Aorta (tissue), 5 donors: ENCODE results near the gene TRAFD1. TPM values are rescaled to one million over a fixed set of nuclear protein-coding genes. Genes with fewer than 3 reads are reported as not detected.
A peak's percentile ranks its signal among the peaks of the same experiment; 100 is the strongest.

Experiments used
- ATAC-seq: fragments of 200-7000 bp; cut with Tn5 transposase; one replicate; pipeline ENCODE4 v1.9.1; 2022; ENCODE audit warnings: moderate library complexity; ENCODE audit not compliant: low FRiP score
- DNase-seq, 2 donors: peaks; one replicate each; pipeline ENCODE4 v3.0.0-alpha.2; 2020
- H3K27ac ChIP-seq, 2 donors: one replicate each; pipeline ENCODE4 v1.5.1; 2013; ENCODE audit warnings: low read length in 2 of 2, mild to moderate bottlenecking in 2 of 2, moderate library complexity in 2 of 2, control low read depth in 1 of 2, inconsistent platforms in 1 of 2, low read depth in 1 of 2
- H3K27me3 ChIP-seq, 2 donors: one replicate each; pipeline ENCODE4 v1.6.1; 2013; ENCODE audit warnings: control low read depth in 1 of 2, low read length in 1 of 2, mild to moderate bottlenecking in 1 of 2, moderate library complexity in 1 of 2; ENCODE audit not compliant: insufficient read depth in 2 of 2, control insufficient read depth in 1 of 2
- H3K36me3 ChIP-seq, 2 donors: one replicate each; pipeline ENCODE4 v1.6.1; 2013; ENCODE audit warnings: control low read depth in 1 of 2, low read length in 1 of 2, mild to moderate bottlenecking in 1 of 2; ENCODE audit not compliant: insufficient read depth in 2 of 2, control insufficient read depth in 1 of 2
- H3K4me1 ChIP-seq, 2 donors: one replicate each; pipeline ENCODE4 v1.6.1; 2013; ENCODE audit warnings: low read length in 2 of 2, control low read depth in 1 of 2, mild to moderate bottlenecking in 1 of 2, moderate library complexity in 1 of 2; ENCODE audit not compliant: insufficient read depth in 2 of 2, control insufficient read depth in 1 of 2
- H3K4me3 ChIP-seq, 2 donors: one replicate each; pipeline ENCODE4 v1.5.1; 2013; ENCODE audit warnings: low read length in 2 of 2, control low read depth in 1 of 2, mild to moderate bottlenecking in 1 of 2
- H3K9me3 ChIP-seq: one replicate; pipeline ENCODE4 v1.6.1; 2013; ENCODE audit warnings: mild to moderate bottlenecking, low read length; ENCODE audit not compliant: control insufficient read depth
- WGBS, 2 donors: extraction: QIAGEN DNeasy Blood & Tissue Kit; methylation state at CpG; one replicate each; pipeline ENCODE4 v1.1.7; 2013; 5-methylcytosine and 5-hydroxymethylcytosine counted together
- intact Hi-C, 2 donors: fragments of 100-400 bp; cut with DNase I; formaldehyde crosslinking; loops; one replicate each; pipeline versions ENCODE4 v1.14.2 to v1.15.0; 2022
- polyA plus RNA-seq, 2 donors: library from polyadenylated mRNA; stranded (reverse); fragments of 200-250 nt; gene quantifications; one replicate each; pipeline ENCODE4 v1.2.3, GENCODE V29; 2013
- total RNA-seq, 2 donors: library from RNA; stranded (reverse); fragmentation: NEBNext Ultra II Directional; extraction: Animal tissue kit (Norgen Biotek cat#: 25700); gene quantifications; one replicate each; pipeline ENCODE4 v1.2.1, GENCODE V29; 2021
- donor health status: healthy with polysubstance abuse.
- donor health status: Bipolar disorder and iron deficiency.
- donor health status: DM: no; HTN: no; CAD: no.
- donor health status: DM: no; HTN: no; CAD: no.
- donor health status: DM: yes; HTN: yes; CAD: no.

Gene TRAFD1
- total and polyA plus RNA-seq, 4 donors: 8.9 to 35.5 (median 23.6) TPM

DNA sequence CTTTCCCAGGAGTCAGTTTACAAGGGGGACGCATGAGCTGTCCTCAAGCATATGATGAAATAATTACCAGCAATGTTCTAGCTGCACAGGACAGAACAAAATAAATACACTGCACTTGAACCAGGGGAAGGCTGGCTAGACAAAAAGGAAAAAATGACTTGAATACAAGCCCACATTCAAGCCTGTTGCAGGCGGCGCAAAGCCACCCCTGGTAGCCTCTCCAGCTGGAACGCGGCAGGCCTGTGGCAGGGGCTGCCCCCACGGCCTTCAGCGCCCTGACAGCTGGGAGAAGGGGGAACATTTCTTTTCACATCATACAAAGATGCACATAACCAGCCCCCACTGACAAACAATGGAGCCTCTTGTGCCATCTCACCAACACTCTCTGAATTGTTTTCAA is 57.1 kb downstream of the TRAFD1 start:
- intact Hi-C loops: no loop called here
- 59 to 77% methylated on average over 7 of the region's 7 CpGs for whole genome bisulfite sequencing, 2 donors
- Histone ChIP-seq H3K27ac (no peak overlapping the region), H3K27me3 (no peaks in the 10 kb centered on the region), H3K4me3 (no peak overlapping the region), H3K36me3 (peaks cover 0 to 10% of the 10 kb centered on the region in 2 donors), H3K9me3 (no peaks in the 10 kb centered on the region), H3K4me1 (no peaks in the 10 kb centered on the region)
- ATAC-seq (no peak), DNase-seq (peak in 1 of 2 donors; percentile 59)

DNA sequence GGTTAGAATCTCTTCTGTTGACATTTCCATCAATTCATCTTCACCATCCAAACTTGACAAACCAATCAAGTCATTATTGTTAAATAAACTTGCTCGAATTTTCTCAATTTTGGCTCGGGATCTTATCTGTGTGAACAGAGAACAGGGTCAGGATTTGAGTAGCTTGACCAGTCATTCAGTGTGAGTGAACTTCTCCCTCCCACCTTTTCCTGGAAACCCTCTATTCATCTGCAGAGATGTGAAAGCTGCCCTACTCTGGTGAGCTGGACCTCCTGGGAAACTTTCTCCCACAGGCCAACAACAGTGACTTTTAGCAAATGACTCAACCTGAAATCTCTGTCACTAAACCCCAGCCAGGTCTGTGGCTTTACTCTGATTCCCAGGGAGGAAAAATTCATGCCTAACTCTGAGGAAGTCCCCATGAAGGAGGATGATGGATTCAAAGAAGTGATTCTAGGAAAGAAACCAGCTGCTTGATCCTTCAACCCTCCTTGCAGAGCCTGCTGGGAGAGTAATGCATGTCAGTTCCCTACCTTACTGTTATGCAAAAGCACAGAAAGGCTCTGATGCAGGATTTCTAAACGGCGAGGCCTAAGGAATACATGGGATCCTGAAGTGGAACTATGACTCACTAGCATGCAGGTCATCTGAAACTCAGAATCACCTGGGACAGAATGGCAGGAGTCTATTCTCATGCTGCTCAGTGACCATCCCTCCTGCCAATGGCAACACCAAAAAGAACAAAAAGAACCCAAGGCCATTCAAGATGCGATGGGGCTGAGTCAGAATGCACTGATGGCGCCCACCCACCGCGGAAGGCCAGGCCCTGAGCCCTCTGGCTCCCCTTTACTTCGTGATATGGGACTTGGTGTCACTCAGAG is 58.0 kb downstream of the TRAFD1 start:
- no peaks in the 10 kb centered on the region for H3K27me3 ChIP-seq
- intact Hi-C loops: no loop called here
- no peak overlapping the region for H3K4me3 ChIP-seq
- 74 to 81% methylated on average over 9 of the region's 9 CpGs for WGBS, 2 donors
- peaks cover 0 to 9% of the 10 kb centered on the region in 2 donors for H3K36me3 ChIP-seq
- H3K27ac ChIP-seq: no peak overlapping the region
- peak in 1 of 2 donors; percentile 48 for DNase-seq
- no peak for ATAC-seq
- H3K9me3 ChIP-seq: no peaks in the 10 kb centered on the region
- no peaks in the 10 kb centered on the region for H3K4me1 ChIP-seq

DNA sequence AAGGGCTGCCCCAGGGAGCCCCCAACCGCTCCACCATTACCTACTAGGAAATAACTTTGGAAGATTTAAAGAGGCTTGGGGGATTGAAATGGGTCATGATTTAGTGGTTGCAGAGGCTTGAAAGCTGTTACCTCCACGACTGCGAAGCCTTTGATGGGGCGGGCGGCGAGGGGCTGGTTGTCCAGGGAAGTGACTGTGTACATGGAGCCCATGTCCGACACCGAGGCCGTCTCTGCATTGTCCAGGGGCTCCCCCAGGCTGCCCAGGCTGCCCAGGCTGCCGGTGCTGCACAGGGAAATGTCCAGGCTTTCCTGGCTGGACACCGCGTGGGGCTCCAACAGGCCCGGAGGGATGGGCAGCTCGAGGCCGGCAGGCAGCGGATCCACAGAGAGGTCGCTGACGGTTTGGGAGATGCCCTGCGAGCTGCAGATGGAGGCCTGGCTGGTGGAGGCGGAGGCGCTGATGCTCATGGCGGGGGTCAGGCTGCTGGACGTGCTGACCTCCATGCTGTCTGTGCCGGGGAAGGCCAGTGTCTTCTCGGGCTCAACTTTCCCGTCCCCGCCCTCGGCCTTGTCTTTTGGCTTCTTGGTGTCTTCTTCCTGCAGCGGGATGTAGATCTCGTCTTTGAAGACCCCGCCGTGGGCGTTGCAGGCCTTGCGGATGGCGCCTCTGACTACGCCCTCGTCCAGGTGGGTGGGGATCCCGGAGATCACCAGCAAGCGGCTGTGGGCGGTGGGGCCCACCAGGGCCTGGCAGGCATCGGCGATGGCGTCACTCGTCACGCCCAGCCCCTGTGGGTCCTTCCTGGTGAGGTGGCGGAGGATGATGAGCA is 58.9 kb downstream of the TRAFD1 start:
- DNase-seq: peak in 1 of 2 donors; percentile 65
- no peaks in the 10 kb centered on the region for H3K27me3 ChIP-seq
- H3K27ac ChIP-seq: no peak overlapping the region
- peak; percentile 28 for ATAC-seq
- peaks cover 0 to 6% of the 10 kb centered on the region in 2 donors for H3K36me3 ChIP-seq
- H3K9me3 ChIP-seq: no peaks in the 10 kb centered on the region
- intact Hi-C loops: no loop called here
- H3K4me3 ChIP-seq: no peak overlapping the region
- WGBS, 2 donors: 92 to 96% methylated on average over 46 of the region's 46 CpGs
- no peaks in the 10 kb centered on the region for H3K4me1 ChIP-seq

DNA sequence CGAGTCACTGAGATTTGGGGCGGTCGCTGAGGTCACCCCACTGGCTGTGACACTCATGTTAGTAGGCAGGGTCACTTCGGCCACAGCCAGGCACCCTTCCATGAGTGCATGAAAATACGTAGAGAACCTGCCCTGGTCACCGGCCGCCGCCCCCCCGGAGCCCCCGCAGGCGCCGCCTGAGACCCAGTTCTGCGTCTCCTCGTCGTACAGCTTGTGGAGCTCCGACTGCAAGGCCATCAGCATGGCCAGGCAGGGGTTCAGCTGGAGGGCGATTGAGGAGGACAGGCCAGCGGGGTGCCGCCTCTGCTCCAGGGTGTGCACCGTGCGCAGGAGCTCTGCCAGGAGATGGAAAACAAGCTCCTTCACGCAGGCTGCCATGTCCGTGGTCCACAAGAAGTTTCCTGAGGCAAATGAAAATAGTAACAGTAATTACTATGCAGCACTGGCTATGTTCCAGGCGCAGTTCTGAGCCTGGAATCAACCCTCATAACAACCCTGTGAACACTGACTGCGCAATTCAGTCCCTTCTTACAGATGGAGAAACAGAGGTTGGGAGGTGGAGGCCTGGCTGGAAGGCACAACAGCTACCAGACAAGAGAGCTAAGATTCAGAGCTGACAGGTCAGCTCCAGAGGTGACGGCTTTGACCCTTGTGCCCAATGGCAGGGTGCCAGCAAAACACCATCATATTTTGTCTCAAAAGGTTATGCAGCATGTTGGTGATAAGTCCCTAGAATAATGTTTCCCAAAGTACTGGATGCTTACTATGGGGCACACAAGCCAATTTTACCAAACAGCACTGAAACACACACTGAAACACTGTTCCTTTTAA is 59.9 kb downstream of the TRAFD1 start:
- H3K4me1 ChIP-seq: no peaks in the 10 kb centered on the region
- intact Hi-C loops: loop anchor here in 1 of 2 donors (5.0 kb wide), 1 partner anchor 113 kb away; no protein-coding TSS in a partner anchor
- no peaks in the 10 kb centered on the region for H3K9me3 ChIP-seq
- no peak overlapping the region for H3K27ac ChIP-seq
- WGBS, 2 donors: 90% methylated on average over 26 of the region's 26 CpGs
- H3K27me3 ChIP-seq: no peaks in the 10 kb centered on the region
- H3K36me3 ChIP-seq: peaks cover 0 to 4% of the 10 kb centered on the region in 2 donors
- no peak for ATAC-seq
- DNase-seq: no peak
- H3K4me3 ChIP-seq: no peak overlapping the region

DNA sequence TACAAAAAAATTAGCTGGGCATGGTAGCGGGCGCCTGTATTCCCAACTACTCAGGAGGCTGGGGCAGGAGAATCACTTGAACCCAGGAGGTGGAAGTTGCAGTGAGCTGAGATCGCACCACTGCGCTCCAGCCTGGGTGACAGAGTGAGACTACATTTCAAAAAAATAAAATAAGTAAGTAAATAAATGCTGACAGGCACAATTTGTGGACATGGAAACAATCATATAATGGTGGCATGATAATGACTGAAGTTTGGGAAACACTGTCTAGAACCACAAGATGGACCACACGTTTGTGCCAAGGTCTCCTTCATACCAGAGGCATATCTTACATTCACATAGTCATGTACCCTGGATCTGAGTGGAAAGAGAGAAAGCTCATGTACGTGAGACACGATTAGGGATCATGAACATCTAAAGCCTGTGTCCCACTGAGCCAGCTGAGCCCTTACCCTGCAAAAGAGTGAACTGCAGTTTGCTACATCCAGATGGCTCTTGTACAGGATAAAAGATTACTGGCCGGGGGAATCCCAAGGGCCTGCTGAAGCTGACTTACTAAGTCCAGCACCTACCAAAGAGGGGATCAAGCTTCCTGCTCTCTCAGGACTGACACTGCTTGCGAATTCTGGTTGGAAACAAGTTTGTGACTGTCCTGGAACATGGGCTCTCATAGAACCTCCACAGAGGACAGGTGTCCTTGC is 62.9 kb downstream of the TRAFD1 start:
- no peaks in the 10 kb centered on the region for H3K4me1 ChIP-seq

DNA sequence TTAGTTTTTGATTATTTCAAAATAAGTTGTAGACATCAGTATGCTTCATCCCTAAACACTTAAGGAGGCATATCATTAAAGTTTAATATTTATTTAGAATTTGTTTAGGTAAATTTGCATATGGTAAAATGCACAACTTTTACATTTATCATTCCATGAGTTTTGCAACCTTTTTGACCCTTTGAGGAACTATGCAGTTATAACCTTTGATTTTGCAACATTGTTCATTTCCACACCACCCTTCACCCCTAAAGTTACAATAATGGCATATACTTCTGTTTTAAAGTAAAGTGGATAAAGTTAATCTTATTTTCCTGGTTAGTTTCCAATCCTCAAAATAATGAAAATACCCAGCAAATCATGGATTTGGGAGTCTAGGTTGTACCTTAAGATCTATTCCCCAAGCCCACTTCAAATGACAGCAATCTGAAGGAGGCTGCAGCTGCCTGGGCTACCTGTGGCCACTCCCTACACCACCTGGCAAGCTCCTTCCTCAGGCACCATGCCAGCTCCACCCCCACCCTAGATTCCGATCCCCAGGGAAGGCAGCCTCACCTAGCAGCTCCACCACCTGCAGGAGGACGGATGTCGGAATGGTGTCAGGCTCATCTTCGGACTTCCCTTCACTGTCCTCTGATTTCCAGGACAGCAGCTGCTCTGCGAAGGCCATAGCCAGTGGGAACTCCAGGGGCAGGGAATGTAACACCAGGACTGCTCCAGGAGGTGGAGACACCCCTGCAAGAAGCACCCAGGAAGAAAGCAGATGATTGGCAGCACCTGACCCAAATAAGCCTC is 65.1 kb downstream of the TRAFD1 start:
- ATAC-seq (no peak), DNase-seq (no peak)
- Histone ChIP-seq H3K36me3 (peaks cover 0 to 15% of the 10 kb centered on the region in 2 donors), H3K27ac (no peak overlapping the region), H3K9me3 (no peaks in the 10 kb centered on the region), H3K4me1 (no peaks in the 10 kb centered on the region), H3K4me3 (no peak overlapping the region), H3K27me3 (no peaks in the 10 kb centered on the region)
- 86 to 94% methylated on average over 5 of the region's 5 CpGs for WGBS, 2 donors
- intact Hi-C loops: no loop called here

More for the DNA sequence above, 62.9 kb downstream of the TRAFD1 start:
- intact Hi-C loops: loop anchor here in 1 of 2 donors (5.0 kb wide), 1 partner anchor 116 kb away; no protein-coding TSS in a partner anchor
- DNase-seq: peak in 1 of 2 donors; percentile 30
- Histone ChIP-seq H3K4me3 (no peak overlapping the region), H3K27me3 (no peaks in the 10 kb centered on the region), H3K9me3 (no peaks in the 10 kb centered on the region), H3K36me3 (peaks cover 0 to 11% of the 10 kb centered on the region in 2 donors), H3K27ac (no peak overlapping the region)
- ATAC-seq: no peak
- WGBS, 2 donors: 89 to 90% methylated on average over 9 of the region's 9 CpGs

DNA sequence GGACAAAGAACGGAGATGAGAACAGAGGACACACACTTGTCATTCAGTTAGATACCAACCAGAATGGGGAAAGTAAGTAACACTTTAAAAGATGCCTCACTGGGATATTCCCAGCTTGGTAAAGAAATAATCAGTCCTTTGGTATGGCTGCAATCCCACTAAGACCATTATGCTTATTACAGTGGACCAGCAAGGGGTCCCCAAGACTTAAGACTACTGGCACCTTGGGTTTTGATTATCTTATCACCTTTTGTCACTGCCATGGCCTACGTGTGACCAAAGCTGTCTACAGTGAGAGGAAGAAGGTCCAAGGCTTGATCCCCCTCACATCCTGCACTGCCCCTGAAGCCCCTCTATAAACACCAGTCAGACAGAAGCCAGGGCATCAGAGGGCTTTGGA is 65.8 kb downstream of the TRAFD1 start:
- Histone ChIP-seq H3K4me1 (no peaks in the 10 kb centered on the region), H3K4me3 (no peak overlapping the region), H3K36me3 (peaks cover 0 to 15% of the 10 kb centered on the region in 2 donors), H3K27me3 (no peaks in the 10 kb centered on the region), H3K9me3 (no peaks in the 10 kb centered on the region), H3K27ac (no peak overlapping the region)
- no peak for ATAC-seq
- 72 to 74% methylated on average over 2 of the region's 2 CpGs for WGBS, 2 donors
- intact Hi-C loops: no loop called here
- DNase-seq: no peak
